ENCODE measurements around the gene REEP3. TPM values are rescaled to one million over a fixed set of nuclear protein-coding genes. Genes with fewer than 3 reads are reported as not detected.

REEP3 gene
- total RNA-seq, 1 experiment from 2014 or later, result 135 TPM

GRCh38 chr10:63537536-63537935, 16.3 kb downstream of the REEP3 start:
- POLR2A ChIA-PET, result interaction anchor here (0.6 kb wide), 1 partner anchor 21 kb away, joined by 3 read pairs; no protein-coding TSS in a partner anchor
- no peaks in the 10 kb centered on the region for H3K36me3 ChIP-seq (ENCODE audit: control insufficient read depth, insufficient read depth, low read length)

GRCh38 chr10:63539377-63539776, 18.2 kb downstream of the REEP3 start:
- Histone ChIP-seq H3K4me1 (ENCODE audit: control insufficient read depth, insufficient read depth, low read length) (peaks cover 19% of the 10 kb centered on the region), H3K36me3 (ENCODE audit: control insufficient read depth, insufficient read depth, low read length) (no peaks in the 10 kb centered on the region), H3K4me3 (ENCODE audit: low read depth in 2 of 2, low read length in 2 of 2) (no peak overlapping the region), H3K9me3 (ENCODE audit: control insufficient read depth, insufficient read depth, low read depth, low read length) (no peaks in the 10 kb centered on the region), H3K27ac (ENCODE audit: low read length) (peak overlapping the region; percentile 19; the same call in 1 of the 2 replicates), H3K27me3 (ENCODE audit: control insufficient read depth, insufficient read depth, low read length) (no peaks in the 10 kb centered on the region)
- no TSS peak for BruUV-seq (replicated peaks)
- in situ Hi-C loops (cut with HindIII; ENCODE audit: low pct_unique_long_range_greater_than_20kb, low sequenced_read_pairs) (no loop called here), intact Hi-C loops (cut with micrococcal nuclease; ENCODE audit: unreplicated experiment) (no loop called here)
- ATAC-seq, result no peak
- TF ChIP-seq CTCF (IDR thresholded peaks at IDR 0.05) (no peak), SIN3A (IDR thresholded peaks at IDR 0.05; ENCODE audit: borderline replicate concordance, insufficient read depth, low read depth, low read length) (no peak), POLR2AphosphoS5 (IDR thresholded peaks at IDR 0.05; ENCODE audit: low read depth, low read length) (no peak), TCF7L2 (IDR thresholded peaks at IDR 0.05; ENCODE audit: low read depth, low read length) (no peak), REST (IDR thresholded peaks at IDR 0.05; ENCODE audit: insufficient read depth in 1 of 2, low read depth in 2 of 2, low read length in 1 of 2) (no peak)
- ChIA-PET POLR2A (interaction anchor here (0.5 to 0.9 kb wide), 3 partner anchors 17 to 76 kb away, joined by 3 to 4 read pairs (median 3); no protein-coding TSS in a partner anchor), CTCF (interaction anchor here (0.6 kb wide), 1 partner anchor 90 kb away, joined by 3 read pairs; no protein-coding TSS in a partner anchor)
- no peak for DNase-seq (ENCODE audit: low read depth, low spot score)

More at GRCh38 chr10:63537536-63537935, 16.3 kb downstream of the REEP3 start:
- Histone ChIP-seq H3K27ac (ENCODE audit: low read length) (0 out of 2 replicates have a peak overlapping the region, but pooled peaks have one; percentile 8), H3K27me3 (ENCODE audit: control insufficient read depth, insufficient read depth, low read length) (no peaks in the 10 kb centered on the region), H3K9me3 (ENCODE audit: control insufficient read depth, insufficient read depth, low read depth, low read length) (no peaks in the 10 kb centered on the region), H3K4me1 (ENCODE audit: control insufficient read depth, insufficient read depth, low read length) (0 out of 2 replicates have a peak, but pooled peaks cover 2% of the 10 kb centered on the region), H3K4me3 (ENCODE audit: low read depth in 2 of 2, low read length in 2 of 2) (no peak overlapping the region)
- intact Hi-C loops (cut with micrococcal nuclease; ENCODE audit: unreplicated experiment) (no loop called here), in situ Hi-C loops (cut with HindIII; ENCODE audit: low pct_unique_long_range_greater_than_20kb, low sequenced_read_pairs) (no loop called here)
- no TSS peak for BruUV-seq (replicated peaks)
- CTCF ChIA-PET, result no interaction called here
- ATAC-seq, result 0 out of 2 replicates have a peak, but pooled peaks have one; percentile 53
- no peak for DNase-seq (ENCODE audit: low read depth, low spot score)
- TF ChIP-seq REST (IDR thresholded peaks at IDR 0.05; ENCODE audit: insufficient read depth in 1 of 2, low read depth in 2 of 2, low read length in 1 of 2) (no peak), CTCF (IDR thresholded peaks at IDR 0.05) (no peak), POLR2AphosphoS5 (IDR thresholded peaks at IDR 0.05; ENCODE audit: low read depth, low read length) (no peak), TCF7L2 (IDR thresholded peaks at IDR 0.05; ENCODE audit: low read depth, low read length) (no peak), SIN3A (IDR thresholded peaks at IDR 0.05; ENCODE audit: borderline replicate concordance, insufficient read depth, low read depth, low read length) (no peak)
